Prostate gland (tissue), 2 donors: ENCODE measurements around the gene SPON1.

Experiments
- CTCF ChIP-seq, 4 experiments: fragments of 200-600 bp in 2 of 4; fragments of 450-650 bp in 2 of 4; sonication (generic) in 2 of 4; IDR thresholded peaks; 1 replicate in 3 of 4; 2 replicates in 1 of 4; pipeline ENCODE4 v1.5.1; 2016 to 2019; ENCODE audit warnings: antibody characterized with exemption in 4 of 4, mild to moderate bottlenecking in 2 of 4, moderate library complexity in 2 of 4
- POLR2A ChIP-seq: fragments of 450-650 bp; IDR thresholded peaks from one replicate; pipeline ENCODE4 v1.6.1; 2016; ENCODE audit warnings: antibody characterized with exemption, mild to moderate bottlenecking

GRCh38 chr11:14089690-14090462 is 127.4 kb downstream of the SPON1 start:
- TF ChIP-seq CTCF (IDR thresholded peaks at IDR 0.05), result no peak
- TF ChIP-seq POLR2A, result no peak
